ENCODE data around the gene CLSTN1. TPM values are rescaled to one million over a fixed set of nuclear protein-coding genes. Genes with fewer than 3 reads are reported as not detected.
A peak's percentile ranks its signal among the peaks of the same experiment; 100 is the strongest.

The CLSTN1 gene
- total and polyA plus RNA-seq, 2 of the 13 experiments (the other 11 are each of a cell fraction or from before 2014, with no cell fraction given) = 19.7 to 29.8 TPM

GRCh38 chr1:9717193-9718005, 106.4 kb downstream of the CLSTN1 start (continued):
- TF ChIP-seq, protein P1, sequence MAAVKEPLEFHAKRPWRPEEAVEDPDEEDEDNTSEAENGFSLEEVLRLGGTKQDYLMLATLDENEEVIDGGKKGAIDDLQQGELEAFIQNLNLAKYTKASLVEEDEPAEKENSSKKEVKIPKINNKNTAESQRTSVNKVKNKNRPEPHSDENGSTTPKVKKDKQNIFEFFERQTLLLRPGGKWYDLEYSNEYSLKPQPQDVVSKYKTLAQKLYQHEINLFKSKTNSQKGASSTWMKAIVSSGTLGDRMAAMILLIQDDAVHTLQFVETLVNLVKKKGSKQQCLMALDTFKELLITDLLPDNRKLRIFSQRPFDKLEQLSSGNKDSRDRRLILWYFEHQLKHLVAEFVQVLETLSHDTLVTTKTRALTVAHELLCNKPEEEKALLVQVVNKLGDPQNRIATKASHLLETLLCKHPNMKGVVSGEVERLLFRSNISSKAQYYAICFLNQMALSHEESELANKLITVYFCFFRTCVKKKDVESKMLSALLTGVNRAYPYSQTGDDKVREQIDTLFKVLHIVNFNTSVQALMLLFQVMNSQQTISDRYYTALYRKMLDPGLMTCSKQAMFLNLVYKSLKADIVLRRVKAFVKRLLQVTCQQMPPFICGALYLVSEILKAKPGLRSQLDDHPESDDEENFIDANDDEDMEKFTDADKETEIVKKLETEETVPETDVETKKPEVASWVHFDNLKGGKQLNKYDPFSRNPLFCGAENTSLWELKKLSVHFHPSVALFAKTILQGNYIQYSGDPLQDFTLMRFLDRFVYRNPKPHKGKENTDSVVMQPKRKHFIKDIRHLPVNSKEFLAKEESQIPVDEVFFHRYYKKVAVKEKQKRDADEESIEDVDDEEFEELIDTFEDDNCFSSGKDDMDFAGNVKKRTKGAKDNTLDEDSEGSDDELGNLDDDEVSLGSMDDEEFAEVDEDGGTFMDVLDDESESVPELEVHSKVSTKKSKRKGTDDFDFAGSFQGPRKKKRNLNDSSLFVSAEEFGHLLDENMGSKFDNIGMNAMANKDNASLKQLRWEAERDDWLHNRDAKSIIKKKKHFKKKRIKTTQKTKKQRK (IDR thresholded peaks at IDR 0.05; ENCODE audit: low read length) = no peak
- TF ChIP-seq ISL2 (CRISPR knock-in tag; IDR thresholded peaks at IDR 0.05) (peak; percentile 64; the same call in 1 of the 2 replicates), MTF2 (CRISPR knock-in tag; IDR thresholded peaks at IDR 0.05; ENCODE audit: borderline replicate concordance) (no peak), SOX13 (IDR thresholded peaks at IDR 0.05) (no peak), SOX13 (CRISPR knock-in tag; conservative IDR thresholded peaks at IDR 0.05 in 1 of 2, IDR thresholded peaks at IDR 0.05 in 1 of 2) (peak in 1 of 2 experiments; percentile 6; a peak in 1 of 4 replicates), CBX1 (IDR thresholded peaks at IDR 0.05; ENCODE audit: low read depth) (peak; percentile 20), ZNF138 (CRISPR knock-in tag; IDR thresholded peaks at IDR 0.05; ENCODE audit: low read depth) (no peak), PHF8 (CRISPR knock-in tag; IDR thresholded peaks at IDR 0.05) (peak; percentile 94), ZNF225 (CRISPR knock-in tag; IDR thresholded peaks at IDR 0.05) (0 out of 2 replicates have a peak, but pooled peaks have one; percentile 18), ZNF143 (CRISPR knock-in tag; IDR thresholded peaks at IDR 0.05) (peak; percentile 90), TFAP4 (IDR thresholded peaks at IDR 0.05; ENCODE audit: borderline replicate concordance, low read depth) (peak; percentile 85), YEATS4 (CRISPR knock-in tag; IDR thresholded peaks at IDR 0.05; ENCODE audit: borderline replicate concordance) (peak; percentile 67; the same call in 1 of the 2 replicates), MAFF (IDR thresholded peaks at IDR 0.05; ENCODE audit: low read depth, low read length) (peak; percentile 11; the same call in 1 of the 2 replicates), ESRRA (CRISPR knock-in tag; IDR thresholded peaks at IDR 0.05; ENCODE audit: low read depth) (0 out of 2 replicates have a peak, but pooled peaks have one; percentile 64), THAP11 (CRISPR knock-in tag; IDR thresholded peaks at IDR 0.05) (peak; percentile 81), MBD4 (IDR thresholded peaks at IDR 0.05; ENCODE audit: borderline replicate concordance, low read length) (no peak), FOSL1 (CRISPR knock-in tag; IDR thresholded peaks at IDR 0.05; ENCODE audit: borderline replicate concordance) (no peak), TBL1XR1 (IDR thresholded peaks at IDR 0.05; ENCODE audit: borderline replicate concordance, low read length, partially characterized antibody) (peak; percentile 18), ZNF7 (CRISPR knock-in tag; IDR thresholded peaks at IDR 0.05) (no peak), ZNF556 (CRISPR knock-in tag; IDR thresholded peaks at IDR 0.05; ENCODE audit: borderline replicate concordance) (no peak; the same call in 1 of the 2 replicates), ZNF713 (CRISPR knock-in tag; IDR thresholded peaks at IDR 0.05) (no peak), ZNF773 (CRISPR knock-in tag; IDR thresholded peaks at IDR 0.05; ENCODE audit: borderline replicate concordance) (0 out of 2 replicates have a peak, but pooled peaks have one; percentile 60), NR2F6 (IDR thresholded peaks at IDR 0.05) (peak; percentile 51), NR2F6 (CRISPR knock-in tag; IDR thresholded peaks at IDR 0.05) (no peak), ZNF264 (CRISPR knock-in tag; IDR thresholded peaks at IDR 0.05) (no peak)
- TF ChIP-seq, protein P2, sequence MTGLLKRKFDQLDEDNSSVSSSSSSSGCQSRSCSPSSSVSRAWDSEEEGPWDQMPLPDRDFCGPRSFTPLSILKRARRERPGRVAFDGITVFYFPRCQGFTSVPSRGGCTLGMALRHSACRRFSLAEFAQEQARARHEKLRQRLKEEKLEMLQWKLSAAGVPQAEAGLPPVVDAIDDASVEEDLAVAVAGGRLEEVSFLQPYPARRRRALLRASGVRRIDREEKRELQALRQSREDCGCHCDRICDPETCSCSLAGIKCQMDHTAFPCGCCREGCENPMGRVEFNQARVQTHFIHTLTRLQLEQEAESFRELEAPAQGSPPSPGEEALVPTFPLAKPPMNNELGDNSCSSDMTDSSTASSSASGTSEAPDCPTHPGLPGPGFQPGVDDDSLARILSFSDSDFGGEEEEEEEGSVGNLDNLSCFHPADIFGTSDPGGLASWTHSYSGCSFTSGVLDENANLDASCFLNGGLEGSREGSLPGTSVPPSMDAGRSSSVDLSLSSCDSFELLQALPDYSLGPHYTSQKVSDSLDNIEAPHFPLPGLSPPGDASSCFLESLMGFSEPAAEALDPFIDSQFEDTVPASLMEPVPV (CRISPR knock-in tag; IDR thresholded peaks at IDR 0.05) = no peak

Data from HepG2 (cell line).